NOMO-1 treated with DMSO at 0.1 percent for 48 hours (cell line): ENCODE data around the gene PIGS.
A peak's percentile ranks its signal among the peaks of the same experiment; 100 is the strongest.
"Not testable (repeated sequence)": the region's sequence is repeated elsewhere in the genome, so short reads cannot be mapped to it uniquely, and the experiment has no call there.

Source experiments
- DNase-seq: peaks from one replicate; lab custom pipeline; 2025; ENCODE audit not compliant: unreplicated experiment; lab: John Stamatoyannopoulos, UW

The PIGS gene

GRCh38 chr17:28579526-28579925 lies 8.2 kb upstream of the PIGS start:
- DNase-seq, result no peak

DNA sequence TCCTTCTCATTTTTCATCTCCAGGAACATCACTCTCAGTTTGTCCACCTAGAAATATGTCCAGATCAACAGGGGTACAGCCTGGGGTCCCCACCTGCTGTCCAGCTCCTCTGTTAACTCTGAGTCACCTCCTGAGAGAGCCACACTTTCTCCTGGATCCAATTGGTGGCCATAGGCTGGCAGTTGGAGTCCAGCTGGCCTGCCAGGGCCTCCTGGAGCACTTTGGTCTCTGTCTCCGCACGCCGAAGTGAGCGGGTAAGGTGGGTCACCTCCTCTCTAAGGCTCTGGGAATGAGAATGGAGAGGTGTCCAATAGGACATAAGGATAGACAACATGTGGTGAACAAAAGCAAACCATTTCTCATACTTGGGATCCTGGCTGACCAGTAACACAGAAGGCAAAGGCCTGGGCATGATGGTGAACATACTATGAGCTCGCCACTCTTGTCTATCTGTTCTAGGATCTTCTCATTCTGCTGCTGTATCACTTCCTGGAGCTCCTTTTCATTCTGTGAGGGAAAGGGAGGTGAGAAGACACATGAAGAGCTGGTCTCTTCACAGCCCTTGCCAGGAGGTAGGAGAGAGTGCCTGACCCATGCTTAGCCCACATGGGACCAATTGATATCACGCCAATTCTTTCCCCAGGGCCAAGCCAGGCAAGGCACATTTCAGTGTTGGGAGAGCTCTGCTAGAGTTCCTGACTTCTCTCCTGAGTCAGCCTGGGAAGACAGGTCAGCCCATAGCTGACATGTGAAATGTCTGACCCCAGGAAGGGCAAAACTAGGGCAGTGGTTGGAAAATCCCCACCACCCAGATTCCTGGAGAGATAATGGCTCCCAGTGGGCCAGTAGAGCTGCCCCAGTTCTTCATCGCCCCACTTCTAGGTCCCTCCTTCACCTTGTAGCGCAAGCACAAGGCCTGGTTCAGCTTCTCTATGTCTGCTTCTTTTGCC lies 7.2 kb upstream of the PIGS start:
- DNase-seq, result no peak

- DNase-seq, result no peak
Measured at GRCh38 chr17:28577466-28577824, 6.1 kb upstream of the PIGS start.

DNA sequence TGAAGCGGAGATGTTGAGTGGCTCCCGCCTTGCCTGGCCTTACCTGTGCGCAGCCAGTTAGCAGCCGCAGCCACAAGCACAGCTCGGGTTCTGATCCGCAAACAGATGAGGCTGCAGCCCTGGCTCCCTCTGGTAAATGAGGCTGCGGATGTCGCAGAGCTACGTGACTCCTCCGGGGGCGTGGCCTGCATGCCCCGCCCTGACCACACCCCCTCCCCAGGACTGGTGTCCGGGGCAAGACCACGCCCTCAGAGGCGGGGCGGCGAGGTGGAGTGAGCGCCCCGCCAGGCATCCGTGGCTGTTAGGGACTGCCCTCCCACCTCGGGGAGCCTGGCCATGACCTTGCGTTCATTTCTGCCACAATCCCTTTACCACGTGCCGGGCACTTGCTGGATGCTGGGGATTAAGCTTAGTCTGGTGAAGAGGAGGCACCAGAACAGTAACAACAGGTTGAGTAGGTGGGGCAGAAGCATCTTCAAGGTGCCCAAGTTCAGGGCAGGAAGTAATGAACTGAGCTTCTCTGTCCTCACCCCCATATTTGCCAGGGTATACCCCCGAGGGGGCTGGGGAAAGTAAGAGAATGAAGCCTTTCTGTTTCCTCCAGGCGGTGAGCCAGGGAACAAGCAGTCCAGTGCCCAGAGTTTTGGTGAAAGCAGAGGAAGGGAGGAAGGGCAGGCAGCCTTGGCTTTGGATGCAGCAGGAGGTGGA lies 5.6 kb upstream of the PIGS start, which contains the start of gene ALDOC:
ALDOC (minus strand) TSS at position 138 of the 708 bp plus-strand sequence. CDS start 1,363 bp downstream, outside the sequence.
- DNase-seq, result peak; percentile 93

GRCh38 chr17:28576016-28576415 lies 4.7 kb upstream of the PIGS start:
- DNase-seq, result not testable (repeated sequence)

GRCh38 chr17:28575126-28575795 lies 3.9 kb upstream of the PIGS start:
- no peak for DNase-seq

GRCh38 chr17:28574526-28574925 lies 3.2 kb upstream of the PIGS start:
- DNase-seq, result no peak

GRCh38 chr17:28573966-28574480 lies 2.7 kb upstream of the PIGS start:
- no peak for DNase-seq

DNA sequence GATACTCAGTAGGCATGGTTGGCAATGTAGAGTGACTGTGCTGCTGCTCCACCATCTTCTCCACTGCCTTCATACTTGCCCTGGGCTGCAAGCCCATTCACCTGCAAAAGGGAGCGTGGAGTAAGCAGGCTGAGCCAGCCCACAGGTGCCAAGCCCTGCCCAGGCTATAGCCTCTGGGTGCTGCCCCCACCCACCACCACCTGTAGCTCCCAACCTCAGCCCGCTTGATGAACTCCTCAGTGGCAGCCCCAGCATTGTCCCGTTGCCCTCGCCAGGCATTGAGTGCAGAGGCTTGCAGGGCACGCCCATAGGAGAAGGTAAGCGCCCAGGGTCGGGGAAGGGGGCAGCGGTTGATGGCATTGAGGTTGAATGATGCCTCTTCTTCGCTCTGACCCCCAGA lies 2.2 kb upstream of the PIGS start:
- DNase-seq, result no peak

DNA sequence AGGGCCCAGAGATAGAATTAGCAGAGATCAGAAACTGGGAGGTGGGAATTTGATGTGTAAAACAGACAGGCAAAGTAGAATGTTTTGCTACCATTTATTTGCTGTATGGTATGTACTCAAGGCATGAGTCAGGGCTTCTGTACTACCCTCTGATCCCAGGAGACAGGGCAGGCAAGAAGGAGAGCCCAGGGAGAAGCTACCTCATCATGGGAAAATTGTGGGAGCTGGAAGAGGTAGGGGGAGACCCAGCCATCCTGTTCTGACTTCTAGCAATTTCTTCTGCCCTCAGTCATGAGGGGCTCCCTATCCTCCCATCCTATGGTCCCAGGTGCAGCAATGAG lies 1.7 kb upstream of the PIGS start:
- DNase-seq, result no peak

DNA sequence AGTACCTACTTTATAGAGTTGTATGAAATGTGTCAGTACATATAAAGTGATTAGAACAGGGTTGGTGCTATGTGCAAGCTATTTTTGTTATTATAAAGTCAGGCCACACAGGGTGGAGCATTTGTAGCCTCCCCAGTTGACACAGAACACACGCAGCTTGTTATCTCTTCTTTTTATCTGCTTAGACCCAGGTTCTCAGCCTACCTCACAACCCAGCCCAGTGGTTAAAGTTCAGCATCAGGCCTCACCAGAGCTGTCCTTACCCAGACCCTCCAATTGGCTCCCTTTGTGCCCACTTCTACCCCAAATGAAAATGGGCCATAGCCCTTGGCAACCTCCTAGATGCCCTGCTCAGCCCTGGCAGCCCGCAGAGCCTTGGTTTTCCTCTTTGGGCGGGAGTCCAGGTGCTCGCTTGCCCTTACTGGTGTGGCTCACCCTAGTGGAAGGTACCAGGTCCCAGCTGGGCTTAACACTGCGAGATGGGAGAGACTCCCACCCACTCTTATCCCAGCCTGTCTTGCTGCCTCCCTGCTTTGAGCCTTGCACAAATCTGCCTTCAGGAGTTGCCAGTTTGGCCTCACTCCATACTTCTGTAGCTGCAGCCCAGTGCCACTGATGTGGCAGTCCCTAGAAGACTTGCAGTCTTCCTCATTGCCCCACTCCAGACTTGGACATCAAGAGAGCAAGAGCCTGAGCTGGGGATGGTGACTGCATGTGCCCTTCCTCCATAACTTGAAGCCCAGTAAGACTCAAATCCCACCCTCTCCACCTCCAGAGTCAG lies 1.1 kb upstream of the PIGS start:
- no peak for DNase-seq

DNA sequence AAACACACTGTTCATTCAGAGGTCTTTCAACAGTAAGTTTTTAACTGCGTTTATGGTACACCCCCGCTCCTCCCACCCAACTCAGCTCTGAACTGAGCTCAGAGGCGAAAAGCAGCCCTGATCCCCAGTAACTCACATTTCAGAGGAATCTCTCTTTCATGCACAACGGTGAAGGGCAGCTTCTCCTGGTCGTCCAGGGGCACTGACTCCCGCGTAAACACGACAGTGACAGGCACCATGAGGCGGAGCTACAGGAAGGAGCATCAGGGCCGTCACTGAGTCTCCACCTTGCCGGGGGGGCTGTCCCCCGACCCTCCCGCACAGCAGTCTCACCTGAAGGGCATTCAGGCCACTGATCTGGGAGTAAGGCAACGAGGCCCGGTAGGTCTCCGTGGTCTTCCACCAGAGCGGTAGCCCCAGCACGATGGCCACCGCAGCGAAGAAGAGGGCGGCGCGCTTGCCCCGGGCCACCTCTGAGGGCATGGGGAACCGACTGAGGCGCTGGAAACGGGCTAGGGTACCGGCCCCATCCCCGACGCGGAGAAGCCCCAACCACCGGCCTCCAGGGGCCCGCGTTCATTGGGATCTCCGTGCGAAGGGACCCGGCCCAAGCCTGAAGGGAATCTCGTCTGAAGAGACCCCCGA lies 486 bp downstream of the PIGS start:
- peak; percentile 5 for DNase-seq

- DNase-seq, result no peak
Measured at GRCh38 chr17:28569446-28569845, 1.9 kb downstream of the PIGS start.

GRCh38 chr17:28567604-28568003 lies 3.7 kb downstream of the PIGS start:
- DNase-seq, result peak; percentile 88

- DNase-seq, result no peak
Measured at GRCh38 chr17:28563475-28563874, 7.8 kb downstream of the PIGS start.

DNA sequence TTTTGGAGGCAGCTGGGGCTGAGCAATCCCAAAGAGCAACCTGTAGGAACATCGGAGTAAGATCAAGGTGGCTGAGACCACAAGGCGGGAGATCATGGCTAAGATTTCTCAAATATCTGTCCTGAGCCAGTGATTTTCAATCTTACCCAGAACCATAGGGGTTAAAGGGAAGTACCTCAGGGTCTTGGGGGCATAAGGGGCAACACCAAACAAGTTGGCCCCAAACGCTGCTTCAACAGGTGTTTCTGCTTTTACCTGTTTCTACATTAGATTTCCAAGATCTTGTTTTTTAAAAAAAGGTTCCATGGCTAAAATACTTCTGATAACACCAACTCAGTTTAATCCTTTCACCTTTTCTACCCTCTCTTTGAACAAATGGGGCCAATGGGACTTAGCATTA lies 16.3 kb downstream of the PIGS start:
- DNase-seq, result no peak

DNA sequence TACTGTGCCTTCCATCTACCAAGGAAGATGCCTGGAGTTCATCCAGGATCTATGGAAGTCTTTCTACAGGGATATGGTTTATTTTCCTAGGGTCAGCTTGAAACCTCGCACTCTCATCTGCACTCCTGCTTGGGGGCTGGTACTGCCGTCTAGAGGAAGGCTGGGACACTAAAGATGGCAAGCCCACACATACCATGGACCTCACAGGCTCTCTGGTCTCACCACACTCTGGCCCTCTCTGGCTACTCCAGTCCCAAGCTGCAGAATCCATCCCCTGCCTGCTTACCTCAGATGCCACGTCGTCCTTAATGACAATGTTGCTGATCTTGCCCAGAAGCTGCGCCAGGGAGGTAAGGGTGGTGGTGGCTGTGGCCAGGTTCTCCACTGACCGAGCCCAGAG lies 16.8 kb downstream of the PIGS start:
- no peak for DNase-seq

DNA sequence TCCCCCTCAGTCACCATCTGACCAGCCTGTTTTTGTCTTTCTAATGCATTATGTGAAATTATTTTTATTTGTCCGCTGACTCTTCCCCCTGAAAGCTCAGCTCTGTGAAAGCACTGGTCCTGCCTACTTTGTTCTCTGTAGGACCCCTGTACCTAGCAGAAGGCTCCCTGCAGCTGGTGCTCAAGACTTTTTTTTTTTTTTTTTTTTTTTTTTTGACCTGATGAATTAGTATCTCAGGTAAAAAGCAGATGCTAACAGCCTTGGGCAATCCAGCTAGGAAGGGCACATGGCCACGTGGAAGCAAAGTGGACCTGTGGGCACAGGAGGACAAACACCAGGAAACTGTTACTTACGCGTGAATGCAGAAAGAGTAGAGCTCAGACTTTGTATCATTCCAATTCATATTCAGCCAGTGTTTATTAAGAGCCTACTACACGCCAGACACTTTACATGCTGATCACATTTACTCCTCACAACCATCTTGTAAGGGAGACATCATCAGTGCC lies 18.3 kb downstream of the PIGS start:
- DNase-seq, result no peak

GRCh38 chr17:28552176-28552999 lies 18.9 kb downstream of the PIGS start, which contains the start of gene UNC119:
Gene UNC119, minus strand, starts transcription at chr17:28552624. Its CDS starts 67 bp downstream, at chr17:28552557.
- peak; percentile 49 for DNase-seq
